MCF 10A (cell line): ENCODE measurements around the gene FLRT1. TPM values are rescaled to one million over a fixed set of nuclear protein-coding genes. Genes with fewer than 3 reads are reported as not detected.
A peak's percentile ranks its signal among the peaks of the same experiment; 100 is the strongest.

Experiments used
- BruUV-seq: library from RNA; stranded (reverse); fragments of 400-500 nt; replicated peaks from 2 replicates; lab custom pipeline; 2021; lab: Mats Ljungman, UMichigan
- CTCF ChIA-PET: fragments of 300-600 bp; sonication (Branson Sonifier 250); formaldehyde crosslinking; extraction: SDS; loops from one replicate; lab custom pipeline; 2021; ENCODE audit warnings: antibody characterized with exemption, inconsistent platforms; lab: Yijun Ruan, JAX
- POLR2A ChIA-PET: fragments of 300-600, 350-650 bp; sonication (Branson Sonifier 250); formaldehyde crosslinking; extraction: SDS; loops from one replicate; lab custom pipeline; 2020; ENCODE audit warnings: antibody characterized with exemption, inconsistent platforms; lab: Yijun Ruan, JAX
- DNase-seq: peaks from one replicate; pipeline ENCODE4 v3.0.0-alpha.2; 2018; ENCODE audit not compliant: unreplicated experiment
- H3K27ac Mint-ChIP-seq: one replicate; pipeline ENCODE4 v1.8.0; 2022; ENCODE audit warnings: mild to moderate bottlenecking, low read depth, mixed read lengths; ENCODE audit not compliant: unreplicated experiment
- H3K27me3 Mint-ChIP-seq: one replicate; pipeline ENCODE4 v1.8.0; 2022; ENCODE audit warnings: mixed read lengths; ENCODE audit not compliant: insufficient read depth, unreplicated experiment
- H3K36me3 Mint-ChIP-seq: one replicate; pipeline ENCODE4 v1.8.0; 2022; ENCODE audit warnings: mild to moderate bottlenecking, moderate library complexity, mixed read lengths; ENCODE audit not compliant: insufficient read depth, unreplicated experiment
- H3K4me1 Mint-ChIP-seq: one replicate; pipeline ENCODE4 v1.8.0; 2022; ENCODE audit warnings: mixed read lengths; ENCODE audit not compliant: insufficient read depth, unreplicated experiment
- H3K4me3 Mint-ChIP-seq: one replicate; pipeline ENCODE4 v1.8.0; 2022; ENCODE audit warnings: mild to moderate bottlenecking, moderate library complexity, mixed read lengths; ENCODE audit not compliant: unreplicated experiment
- H3K9me3 Mint-ChIP-seq: one replicate; pipeline ENCODE4 v1.8.0; 2022; ENCODE audit warnings: mixed read lengths; ENCODE audit not compliant: unreplicated experiment
- CTCF ChIP-seq: fragments of 200-600 bp; IDR thresholded peaks from one replicate; pipeline ENCODE4 v1.8.0; 2022; ENCODE audit warnings: antibody characterized with exemption, mild to moderate bottlenecking; ENCODE audit not compliant: unreplicated experiment
- intact Hi-C: fragments of 100-400 bp; cut with micrococcal nuclease; formaldehyde crosslinking; loops from 2 replicates; pipeline ENCODE4 v1.14.1; 2022
- total RNA-seq: library from RNA; stranded (reverse); gene quantifications from 2 replicates; pipeline ENCODE4 v1.2.3, GENCODE V29; 2022

Gene FLRT1
- total RNA-seq, 1 experiment from 2014 or later = 2.7 TPM

- no peaks in the 10 kb centered on the region for H3K9me3 Mint-ChIP-seq
- peaks cover 32% of the 10 kb centered on the region for H3K27me3 Mint-ChIP-seq
- H3K4me1 Mint-ChIP-seq = no peaks in the 10 kb centered on the region
- no peak for DNase-seq
- H3K36me3 Mint-ChIP-seq = peaks cover 7% of the 10 kb centered on the region
- no TSS peak for BruUV-seq
- H3K27ac Mint-ChIP-seq = no peak overlapping the region
- H3K4me3 Mint-ChIP-seq = no peak overlapping the region
- intact Hi-C loops = no loop called here
- no peak for TF ChIP-seq CTCF
- ChIA-PET POLR2A (interaction anchor here (0.5 to 0.7 kb wide), 2 partner anchors 12 to 148 kb away, joined by 3 read pairs; no protein-coding TSS in a partner anchor), CTCF (no interaction called here)
Measured at GRCh38 chr11:64037027-64037634, 1.4 kb downstream of the FLRT1 start.

GRCh38 chr11:64038500-64038899 lies 2.8 kb downstream of the FLRT1 start:
- no peaks in the 10 kb centered on the region for H3K9me3 Mint-ChIP-seq
- CTCF ChIA-PET = no interaction called here
- DNase-seq = no peak
- POLR2A ChIA-PET = interaction anchor here (0.5 kb wide), 1 partner anchor 8 kb away, joined by 4 read pairs; no protein-coding TSS in a partner anchor
- no peak overlapping the region for H3K27ac Mint-ChIP-seq
- H3K4me3 Mint-ChIP-seq = no peak overlapping the region
- peaks cover 7% of the 10 kb centered on the region for H3K36me3 Mint-ChIP-seq
- intact Hi-C loops = no loop called here
- H3K27me3 Mint-ChIP-seq = peaks cover 20% of the 10 kb centered on the region
- H3K4me1 Mint-ChIP-seq = no peaks in the 10 kb centered on the region
- no TSS peak for BruUV-seq
- TF ChIP-seq CTCF = no peak

GRCh38 chr11:64039012-64039665 lies 3.4 kb downstream of the FLRT1 start:
- no peak overlapping the region for H3K4me3 Mint-ChIP-seq
- H3K27ac Mint-ChIP-seq = no peak overlapping the region
- intact Hi-C loops = no loop called here
- H3K27me3 Mint-ChIP-seq = peaks cover 15% of the 10 kb centered on the region
- DNase-seq = no peak
- no peaks in the 10 kb centered on the region for H3K4me1 Mint-ChIP-seq
- no TSS peak for BruUV-seq
- TF ChIP-seq CTCF = no peak
- ChIA-PET POLR2A (interaction anchor here (0.5 kb wide), 2 partner anchors 9 to 271 kb away, joined by 3 to 4 read pairs; no protein-coding TSS in a partner anchor), CTCF (no interaction called here)
- H3K36me3 Mint-ChIP-seq = peaks cover 7% of the 10 kb centered on the region
- no peaks in the 10 kb centered on the region for H3K9me3 Mint-ChIP-seq

- TF ChIP-seq CTCF = peak; percentile 36
- H3K36me3 Mint-ChIP-seq = peaks cover 7% of the 10 kb centered on the region
- ChIA-PET CTCF (interaction anchor here (0.5 to 1.5 kb wide), 6 partner anchors 36 to 1213 kb away, joined by 3 to 4 read pairs (median 3); no protein-coding TSS in a partner anchor), POLR2A (no interaction called here)
- peak; percentile 16 for DNase-seq
- H3K9me3 Mint-ChIP-seq = no peaks in the 10 kb centered on the region
- no peak overlapping the region for H3K4me3 Mint-ChIP-seq
- H3K27ac Mint-ChIP-seq = no peak overlapping the region
- H3K4me1 Mint-ChIP-seq = no peaks in the 10 kb centered on the region
- intact Hi-C loops = loop anchor here (5.0 kb wide), 1 partner anchor 106 kb away; no protein-coding TSS in a partner anchor
- no peaks in the 10 kb centered on the region for H3K27me3 Mint-ChIP-seq
- no TSS peak for BruUV-seq
Measured at GRCh38 chr11:64040684-64041322, 5.1 kb downstream of the FLRT1 start.
